ENCODE measurements around the gene MAP3K8. TPM values are rescaled to one million over a fixed set of nuclear protein-coding genes. Genes with fewer than 3 reads are reported as not detected.

MAP3K8 gene
- total RNA-seq, 4 donors from 2014 or later: 3.2 to 5.3 (median 4.2) TPM

DNA sequence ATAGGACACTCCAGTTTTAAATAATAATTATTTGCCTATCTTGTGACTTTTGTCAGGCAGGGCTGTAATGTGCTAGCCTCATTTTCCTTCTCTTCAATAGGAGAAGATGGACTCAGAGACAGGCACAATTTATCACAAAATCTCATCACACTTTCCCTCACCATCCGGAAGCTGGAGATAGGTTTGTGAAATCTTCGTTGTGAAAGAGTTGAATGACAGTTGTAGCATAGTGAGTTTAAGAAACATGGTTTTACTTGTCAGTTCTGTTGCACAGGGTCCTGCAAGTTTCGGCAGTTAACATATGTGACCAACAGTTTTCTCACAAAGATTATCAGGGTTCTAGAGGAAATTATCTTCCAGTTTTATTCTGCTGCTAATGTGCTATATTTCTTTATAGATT lies 37.7 kb upstream of the MAP3K8 start:
- H3K4me1 ChIP-seq: peaks cover 0 to 3% of the 10 kb centered on the region in 2 donors
- no peaks in the 10 kb centered on the region for H3K9me3 ChIP-seq
- H3K27ac ChIP-seq: no peak overlapping the region
- no peaks in the 10 kb centered on the region for H3K36me3 ChIP-seq
- no peak for ATAC-seq
- no peak for DNase-seq
- no peak overlapping the region for H3K4me3 ChIP-seq
- intact Hi-C loops (cut with DNase I; ENCODE audit: low total_unique reads): no loop called here
- TF ChIP-seq POLR2A (IDR thresholded peaks at IDR 0.05): no peak
- TF ChIP-seq, protein P1, sequence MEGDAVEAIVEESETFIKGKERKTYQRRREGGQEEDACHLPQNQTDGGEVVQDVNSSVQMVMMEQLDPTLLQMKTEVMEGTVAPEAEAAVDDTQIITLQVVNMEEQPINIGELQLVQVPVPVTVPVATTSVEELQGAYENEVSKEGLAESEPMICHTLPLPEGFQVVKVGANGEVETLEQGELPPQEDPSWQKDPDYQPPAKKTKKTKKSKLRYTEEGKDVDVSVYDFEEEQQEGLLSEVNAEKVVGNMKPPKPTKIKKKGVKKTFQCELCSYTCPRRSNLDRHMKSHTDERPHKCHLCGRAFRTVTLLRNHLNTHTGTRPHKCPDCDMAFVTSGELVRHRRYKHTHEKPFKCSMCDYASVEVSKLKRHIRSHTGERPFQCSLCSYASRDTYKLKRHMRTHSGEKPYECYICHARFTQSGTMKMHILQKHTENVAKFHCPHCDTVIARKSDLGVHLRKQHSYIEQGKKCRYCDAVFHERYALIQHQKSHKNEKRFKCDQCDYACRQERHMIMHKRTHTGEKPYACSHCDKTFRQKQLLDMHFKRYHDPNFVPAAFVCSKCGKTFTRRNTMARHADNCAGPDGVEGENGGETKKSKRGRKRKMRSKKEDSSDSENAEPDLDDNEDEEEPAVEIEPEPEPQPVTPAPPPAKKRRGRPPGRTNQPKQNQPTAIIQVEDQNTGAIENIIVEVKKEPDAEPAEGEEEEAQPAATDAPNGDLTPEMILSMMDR (IDR thresholded peaks at IDR 0.05 in 4 of 5, conservative IDR thresholded peaks at IDR 0.05 in 1 of 5): no peak
- in situ Hi-C loops (cut with MboI; ENCODE audit: low sequenced_read_pairs in 4 of 4): loop anchor here in 1 of 4 donors (10.0 kb wide), 1 partner anchor 199 kb away; no protein-coding TSS in a partner anchor
- peaks cover 0 to 7% (median 0%) of the 10 kb centered on the region in 3 donors for H3K27me3 ChIP-seq

DNA sequence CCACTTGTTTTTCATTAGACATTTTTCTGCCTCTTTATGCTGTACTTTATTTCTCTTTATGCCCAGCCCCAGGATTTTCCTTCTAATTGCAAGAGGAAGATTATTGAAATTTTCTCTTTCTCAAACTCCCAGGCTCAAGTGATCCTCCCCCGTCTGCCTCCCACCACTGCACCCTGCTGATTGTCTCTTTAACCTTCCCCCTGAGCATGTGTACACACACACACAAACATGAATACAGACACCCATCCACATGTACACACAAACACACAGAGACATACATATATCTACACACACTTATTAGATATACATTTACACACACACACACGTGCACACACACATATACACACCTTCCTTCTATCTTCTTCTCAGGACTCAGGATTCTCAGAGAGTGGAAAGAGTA lies 37.3 kb upstream of the MAP3K8 start:
- no peak overlapping the region for H3K27ac ChIP-seq
- no peak for DNase-seq

GRCh38 chr10:30398193-30398592 lies 35.8 kb upstream of the MAP3K8 start:
- Histone ChIP-seq H3K27me3 (peaks cover 0 to under 1% (median 0%) of the 10 kb centered on the region in 3 donors), H3K27ac (no peak overlapping the region), H3K9me3 (no peaks in the 10 kb centered on the region), H3K4me1 (no peaks in the 10 kb centered on the region), H3K36me3 (no peaks in the 10 kb centered on the region), H3K4me3 (no peak overlapping the region)
- TF ChIP-seq, protein P1 (IDR thresholded peaks at IDR 0.05 in 4 of 5, conservative IDR thresholded peaks at IDR 0.05 in 1 of 5): no peak
- TF ChIP-seq POLR2A (IDR thresholded peaks at IDR 0.05): no peak
- intact Hi-C loops (cut with DNase I; ENCODE audit: low total_unique reads) (no loop called here), in situ Hi-C loops (cut with MboI; ENCODE audit: low sequenced_read_pairs in 4 of 4) (loop anchor here in 1 of 4 donors (10.0 kb wide), 1 partner anchor 197 kb away; no protein-coding TSS in a partner anchor)
- ATAC-seq (no peak), DNase-seq (no peak)

More for the DNA sequence above, 37.3 kb upstream of the MAP3K8 start:
- peaks cover 0 to 7% (median 0%) of the 10 kb centered on the region in 3 donors for H3K27me3 ChIP-seq
- in situ Hi-C loops (cut with MboI; ENCODE audit: low sequenced_read_pairs in 4 of 4) (loop anchor here in 1 of 4 donors (10.0 kb wide), 1 partner anchor 198 kb away; no protein-coding TSS in a partner anchor), intact Hi-C loops (cut with DNase I; ENCODE audit: low total_unique reads) (no loop called here)
- H3K4me3 ChIP-seq: no peak overlapping the region
- no peak for ATAC-seq
- no peaks in the 10 kb centered on the region for H3K36me3 ChIP-seq
- H3K4me1 ChIP-seq: peaks cover 0 to 3% of the 10 kb centered on the region in 2 donors
- TF ChIP-seq POLR2A (IDR thresholded peaks at IDR 0.05): no peak
- TF ChIP-seq, protein P1 (IDR thresholded peaks at IDR 0.05 in 4 of 5, conservative IDR thresholded peaks at IDR 0.05 in 1 of 5): no peak
- no peaks in the 10 kb centered on the region for H3K9me3 ChIP-seq

- Histone ChIP-seq H3K27ac (no peak overlapping the region), H3K4me1 (no peaks in the 10 kb centered on the region), H3K9me3 (no peaks in the 10 kb centered on the region), H3K4me3 (no peak overlapping the region), H3K36me3 (no peaks in the 10 kb centered on the region), H3K27me3 (no peaks in the 10 kb centered on the region)
- intact Hi-C loops (cut with DNase I; ENCODE audit: low total_unique reads) (no loop called here), in situ Hi-C loops (cut with MboI; ENCODE audit: low sequenced_read_pairs in 4 of 4) (loop anchor here in 1 of 4 donors (10.0 kb wide), 1 partner anchor 196 kb away; no protein-coding TSS in a partner anchor)
- DNase-seq (no peak), ATAC-seq (no peak)
- TF ChIP-seq, protein P1 (IDR thresholded peaks at IDR 0.05 in 4 of 5, conservative IDR thresholded peaks at IDR 0.05 in 1 of 5): no peak
- TF ChIP-seq POLR2A (IDR thresholded peaks at IDR 0.05): no peak
These were observed 35.2 kb upstream of the MAP3K8 start for GRCh38 chr10:30398788-30399187.

DNA sequence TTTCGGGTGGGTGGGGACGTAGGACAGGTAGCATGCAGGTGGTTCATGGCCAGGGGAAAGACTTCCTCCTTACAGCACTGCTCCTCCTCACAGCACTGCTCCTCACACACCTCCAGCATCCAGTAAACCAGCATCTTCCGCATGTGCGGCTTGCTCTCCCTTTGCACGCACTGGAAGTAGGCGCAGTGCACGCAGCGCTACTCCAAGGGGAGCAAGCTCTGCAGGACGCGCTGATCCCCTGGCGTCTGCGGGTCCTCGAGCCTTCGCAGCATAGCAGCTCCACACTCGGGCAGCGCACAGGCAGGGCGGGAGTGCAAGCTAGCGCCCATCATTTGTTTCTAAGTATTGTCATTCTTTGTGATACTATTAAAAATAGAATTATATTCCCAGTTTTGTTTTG lies 30.5 kb upstream of the MAP3K8 start:
- ATAC-seq: no peak
- no peaks in the 10 kb centered on the region for H3K36me3 ChIP-seq
- H3K27me3 ChIP-seq: no peaks in the 10 kb centered on the region
- TF ChIP-seq, protein P1 (IDR thresholded peaks at IDR 0.05 in 4 of 5, conservative IDR thresholded peaks at IDR 0.05 in 1 of 5): no peak
- no peak for TF ChIP-seq POLR2A (IDR thresholded peaks at IDR 0.05)
- intact Hi-C loops (cut with DNase I; ENCODE audit: low total_unique reads): no loop called here
- H3K27ac ChIP-seq: no peak overlapping the region
- no peak for DNase-seq
- H3K4me1 ChIP-seq: no peaks in the 10 kb centered on the region
- in situ Hi-C loops (cut with MboI; ENCODE audit: low sequenced_read_pairs in 4 of 4): no loop called here
- no peak overlapping the region for H3K4me3 ChIP-seq
- no peaks in the 10 kb centered on the region for H3K9me3 ChIP-seq

Measured in gastrocnemius medialis (tissue), 4 donors.